Stimulated activated CD4-positive, alpha-beta T cell treated with anti-CD3 and anti-CD28 coated beads, Interleukin-2, amount 100 ng/mL, for 24 hours (primary cell): ENCODE measurements around the gene MTSS2.
A peak's percentile ranks its signal among the peaks of the same experiment; 100 is the strongest.
"Not testable (repeated sequence)": the region's sequence is repeated elsewhere in the genome, so short reads cannot be mapped to it uniquely, and the experiment has no call there.

Experiments used
- DNase-seq, 2 donors: peaks; one replicate each; pipeline ENCODE4 v3.0.0-alpha.2; 2020

MTSS2 gene

GRCh38 chr16:70685061-70685937, 554 bp downstream of the MTSS2 start:
- peak in 1 of 2 donors; percentile 28 for DNase-seq

GRCh38 chr16:70684146-70685060, 1.4 kb downstream of the MTSS2 start:
- no peak for DNase-seq

GRCh38 chr16:70683146-70683944, 2.5 kb downstream of the MTSS2 start:
- no peak for DNase-seq

GRCh38 chr16:70682239-70683145, 3.4 kb downstream of the MTSS2 start:
- DNase-seq = no peak

GRCh38 chr16:70681382-70682238, 4.2 kb downstream of the MTSS2 start:
- no peak for DNase-seq

GRCh38 chr16:70680495-70681381, 5.1 kb downstream of the MTSS2 start:
- DNase-seq = no peak

GRCh38 chr16:70679671-70680494, 6.0 kb downstream of the MTSS2 start:
- no peak for DNase-seq

GRCh38 chr16:70678898-70679670, 6.8 kb downstream of the MTSS2 start:
- DNase-seq = no peak

GRCh38 chr16:70678121-70678897, 7.5 kb downstream of the MTSS2 start:
- DNase-seq = no peak

- DNase-seq = no peak
These were observed 8.2 kb downstream of the MTSS2 start for GRCh38 chr16:70677499-70678120.

GRCh38 chr16:70676675-70677498, 9.0 kb downstream of the MTSS2 start:
- DNase-seq = no peak

GRCh38 chr16:70675851-70676513, 9.9 kb downstream of the MTSS2 start:
- no peak for DNase-seq

- DNase-seq = no peak
These were observed 11.4 kb downstream of the MTSS2 start for GRCh38 chr16:70674221-70675014.

GRCh38 chr16:70670938-70671337, 14.9 kb downstream of the MTSS2 start:
- not testable (repeated sequence) for DNase-seq
